Epithelial cell of proximal tubule (primary cell): ENCODE data around the gene MARCO. TPM values are rescaled to one million over a fixed set of nuclear protein-coding genes. Genes with fewer than 3 reads are reported as not detected.

Experiments
- DNase-seq: peaks from one replicate; pipeline ENCODE4 v3.0.0-alpha.2; 2011; ENCODE audit warnings: low read depth
- H3K4me3 ChIP-seq: 2 replicates; pipeline ENCODE4 v1.5.1; 2011; ENCODE audit warnings: low read depth, mild to moderate bottlenecking, low read length
- CTCF ChIP-seq: conservative IDR thresholded peaks from 2 replicates; pipeline ENCODE4 v1.5.1; 2012; ENCODE audit warnings: low read depth, mild to moderate bottlenecking, low read length
- total RNA-seq: library from RNA; depleted of rRNA; stranded (reverse); fragments of >200 nt; gene quantifications from 2 replicates; pipeline ENCODE4 v1.2.3, GENCODE V29; 2015

Gene MARCO
- total RNA-seq, 1 donor from 2014 or later, result not detected

GRCh38 chr2:119019521-119019920 lies 77.5 kb downstream of the MARCO start:
- no peak for TF ChIP-seq CTCF
- no peak overlapping the region for H3K4me3 ChIP-seq
- no peak for DNase-seq

- H3K4me3 ChIP-seq, result no peak overlapping the region
These were observed 80.7 kb downstream of the MARCO start for GRCh38 chr2:119022678-119023077.

GRCh38 chr2:119023534-119023933 lies 81.5 kb downstream of the MARCO start:
- DNase-seq, result no peak
- no peak overlapping the region for H3K4me3 ChIP-seq
- no peak for TF ChIP-seq CTCF

More at GRCh38 chr2:119022678-119023077, 80.7 kb downstream of the MARCO start:
- DNase-seq, result no peak
- no peak for TF ChIP-seq CTCF

- no peak overlapping the region for H3K4me3 ChIP-seq
- no peak for TF ChIP-seq CTCF
- DNase-seq, result no peak
These were observed 82.2 kb downstream of the MARCO start for GRCh38 chr2:119024152-119024551.

GRCh38 chr2:119024568-119024967 lies 82.6 kb downstream of the MARCO start:
- no peak overlapping the region for H3K4me3 ChIP-seq
- TF ChIP-seq CTCF, result no peak
- DNase-seq, result no peak

- TF ChIP-seq CTCF, result no peak
- no peak for DNase-seq
- no peak overlapping the region for H3K4me3 ChIP-seq
These were observed 83.0 kb downstream of the MARCO start for GRCh38 chr2:119025013-119025412.

GRCh38 chr2:119025762-119026351 lies 83.9 kb downstream of the MARCO start:
- no peak for DNase-seq
- H3K4me3 ChIP-seq, result no peak overlapping the region
- TF ChIP-seq CTCF, result no peak
